Activated CD4-positive, CD25-positive, alpha-beta regulatory T cell treated with anti-CD3 and anti-CD28 coated beads, Interleukin-2, amount 50 U/mL, for 16 hours (primary cell): Measurements from ENCODE around the gene MVB12A.

Experiments used
- DNase-seq: peaks from one replicate; pipeline ENCODE4 v3.0.0-alpha.2; 2020; ENCODE audit warnings: low read depth, low spot score

The MVB12A gene

DNA sequence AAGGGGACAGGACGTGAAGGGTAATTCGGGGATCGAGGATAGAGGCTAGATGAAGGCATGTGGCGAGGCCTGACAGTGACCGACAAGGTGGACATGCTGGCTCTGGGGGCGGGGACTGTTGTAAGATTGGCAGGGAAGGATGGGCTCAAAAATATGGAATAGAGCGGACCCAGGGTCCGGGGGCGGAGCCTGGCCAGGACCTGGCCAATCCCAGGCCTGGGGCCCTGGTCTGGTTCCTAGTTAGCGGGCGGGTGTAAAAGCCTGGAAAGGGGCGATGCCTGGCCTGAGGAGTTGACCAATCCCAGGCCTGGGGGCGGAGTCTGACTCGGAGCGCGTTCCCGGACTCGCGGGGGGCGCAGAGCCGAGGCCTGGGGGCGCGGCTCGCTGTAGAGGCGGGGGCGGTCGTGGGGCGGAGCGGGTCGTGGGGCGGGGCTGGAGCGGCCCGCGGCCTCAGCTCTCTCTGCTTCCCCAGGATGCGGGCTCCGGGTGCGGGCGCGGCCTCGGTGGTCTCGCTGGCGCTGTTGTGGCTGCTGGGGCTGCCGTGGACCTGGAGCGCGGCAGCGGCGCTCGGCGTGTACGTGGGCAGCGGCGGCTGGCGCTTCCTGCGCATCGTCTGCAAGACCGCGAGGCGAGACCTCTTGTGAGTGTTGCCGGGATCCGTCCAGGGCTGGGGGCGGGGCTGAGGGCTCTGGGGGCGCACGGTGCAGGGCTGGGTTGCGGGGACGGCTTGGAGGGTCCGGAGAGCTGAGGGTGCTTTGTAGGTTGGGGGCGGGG is 50.4 kb downstream of the MVB12A start, which contains the start of gene SLC27A1:
SLC27A1 (plus strand) TSS at position 457 of the 774 bp plus-strand sequence; CDS start at position 474, 17 bp downstream.
- peak; percentile 74 for DNase-seq

- DNase-seq, result no peak
Observed at GRCh38 chr19:17471410-17472125, 51.7 kb downstream of the MVB12A start.

GRCh38 chr19:17473041-17473440 is 53.2 kb downstream of the MVB12A start:
- no peak for DNase-seq
